SK-N-SH treated with all-trans-retinoic acid at 6 μM for 48 hours (cell line): ENCODE results near the gene ALK.

Experiments used
- ARNTL ChIP-seq: fragments of 450-650 bp; formaldehyde crosslinking; IDR thresholded peaks from 2 replicates; pipeline ENCODE4 v1.5.0; 2020; ENCODE audit warnings: low read depth, mild to moderate bottlenecking, moderate library complexity, borderline replicate concordance
- OSR1 ChIP-seq: fragments of 250-450 bp; sonication (Bioruptor Pico); IDR thresholded peaks from 2 replicates; pipeline ENCODE4 v1.8.0; 2022; ENCODE audit warnings: moderate library complexity, mild to moderate bottlenecking, inconsistent platforms
- PATZ1 ChIP-seq: fragments of 250-450 bp; sonication (Bioruptor Pico); IDR thresholded peaks from 2 replicates; pipeline ENCODE4 v1.8.0; 2020; ENCODE audit warnings: mild to moderate bottlenecking, moderate library complexity, borderline replicate concordance
- ZC3H10 ChIP-seq: fragments of 250-450 bp; sonication (Bioruptor Pico); IDR thresholded peaks from 2 replicates; pipeline ENCODE4 v1.5.1; 2021; ENCODE audit warnings: mild to moderate bottlenecking, moderate library complexity
- ZNF70 ChIP-seq: fragments of 450-650 bp; formaldehyde crosslinking; IDR thresholded peaks from 2 replicates; pipeline ENCODE4 v1.5.0; 2020; ENCODE audit warnings: mild to moderate bottlenecking, moderate library complexity

- TF ChIP-seq PATZ1 (CRISPR knock-in tag), result no peak
- TF ChIP-seq ZC3H10 (CRISPR knock-in tag), result no peak
- TF ChIP-seq ARNTL (CRISPR knock-in tag), result no peak
- TF ChIP-seq ZNF70 (CRISPR knock-in tag), result no peak
- TF ChIP-seq OSR1 (CRISPR knock-in tag), result no peak
Observed at GRCh38 chr2:29487967-29488555, 433.3 kb downstream of the ALK start.
